ENCODE data around the gene ABCC4.

Gene ABCC4

GRCh38 chr13:95254339-95254738, 46.9 kb downstream of the ABCC4 start:
- DNase-seq: no peak

GRCh38 chr13:95253033-95253432, 48.2 kb downstream of the ABCC4 start:
- no peak for DNase-seq

GRCh38 chr13:95251641-95252040, 49.6 kb downstream of the ABCC4 start:
- DNase-seq: no peak

GRCh38 chr13:95250961-95251360, 50.3 kb downstream of the ABCC4 start:
- no peak for DNase-seq

GRCh38 chr13:95248953-95249352, 52.3 kb downstream of the ABCC4 start:
- DNase-seq: no peak

- no peak for DNase-seq
Measured at GRCh38 chr13:95247852-95248251, 53.4 kb downstream of the ABCC4 start.

- no peak for DNase-seq
Measured at GRCh38 chr13:95247171-95247570, 54.1 kb downstream of the ABCC4 start.

- DNase-seq: peak; percentile 77
Measured at GRCh38 chr13:95246292-95247082, 54.8 kb downstream of the ABCC4 start.

GRCh38 chr13:95245071-95245470, 56.2 kb downstream of the ABCC4 start:
- no peak for DNase-seq

GRCh38 chr13:95243207-95243606, 58.0 kb downstream of the ABCC4 start:
- DNase-seq: no peak

GRCh38 chr13:95241321-95241720, 59.9 kb downstream of the ABCC4 start:
- no peak for DNase-seq

GRCh38 chr13:95239283-95239682, 62.0 kb downstream of the ABCC4 start:
- DNase-seq: no peak

- DNase-seq: no peak
Measured at GRCh38 chr13:95237310-95237870, 63.9 kb downstream of the ABCC4 start.

GRCh38 chr13:95236774-95237173, 64.5 kb downstream of the ABCC4 start:
- DNase-seq: no peak

- no peak for DNase-seq
Measured at GRCh38 chr13:95235974-95236373, 65.3 kb downstream of the ABCC4 start.

- DNase-seq: no peak
Measured at GRCh38 chr13:95235199-95235756, 66.0 kb downstream of the ABCC4 start.

GRCh38 chr13:95234242-95234641, 67.0 kb downstream of the ABCC4 start:
- DNase-seq: no peak

- DNase-seq: no peak
Measured at GRCh38 chr13:95233026-95233635, 68.1 kb downstream of the ABCC4 start.

- no peak for DNase-seq
Measured at GRCh38 chr13:95231393-95231792, 69.9 kb downstream of the ABCC4 start.

- DNase-seq: no peak
Measured at GRCh38 chr13:95229855-95230254, 71.4 kb downstream of the ABCC4 start.

GRCh38 chr13:95228130-95228529, 73.1 kb downstream of the ABCC4 start:
- DNase-seq: no peak

GRCh38 chr13:95226932-95227695, 74.1 kb downstream of the ABCC4 start:
- DNase-seq: no peak

- DNase-seq: no peak
Measured at GRCh38 chr13:95226476-95226875, 74.8 kb downstream of the ABCC4 start.

Data from NCI-H1105 (cell line).